Raji (cell line): ENCODE results near the gene HPGDS.

Experiments used
- POLR2A ChIP-seq: IDR thresholded peaks from 2 replicates; pipeline ENCODE4 v1.6.1; 2011; ENCODE audit warnings: low read depth, low read length, control low read depth; ENCODE audit not compliant: insufficient read depth

Gene HPGDS

DNA sequence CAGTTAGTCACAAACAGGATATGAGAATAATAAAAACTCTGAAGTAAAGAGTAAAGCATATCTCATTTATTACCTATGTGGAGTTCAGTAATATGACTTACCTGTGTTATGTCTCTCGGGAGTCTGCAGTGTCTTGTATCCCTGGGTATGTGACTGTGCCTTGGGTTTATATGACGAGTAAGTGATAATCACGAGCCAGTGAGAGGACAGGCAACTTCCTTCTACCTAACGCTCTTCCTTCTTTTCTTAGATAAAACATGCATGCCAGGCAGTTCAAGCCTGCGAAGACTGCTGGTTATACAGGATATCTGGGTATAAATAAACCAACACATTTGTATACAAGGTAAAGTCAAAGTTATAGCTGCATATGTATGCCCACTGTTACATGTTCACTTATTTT is at the start of gene HPGDS:
TSS of gene HPGDS (minus strand) at position 143 of the 400 bp plus-strand sequence. CDS start 8,207 bp downstream, outside the sequence.
- no peak for TF ChIP-seq POLR2A

DNA sequence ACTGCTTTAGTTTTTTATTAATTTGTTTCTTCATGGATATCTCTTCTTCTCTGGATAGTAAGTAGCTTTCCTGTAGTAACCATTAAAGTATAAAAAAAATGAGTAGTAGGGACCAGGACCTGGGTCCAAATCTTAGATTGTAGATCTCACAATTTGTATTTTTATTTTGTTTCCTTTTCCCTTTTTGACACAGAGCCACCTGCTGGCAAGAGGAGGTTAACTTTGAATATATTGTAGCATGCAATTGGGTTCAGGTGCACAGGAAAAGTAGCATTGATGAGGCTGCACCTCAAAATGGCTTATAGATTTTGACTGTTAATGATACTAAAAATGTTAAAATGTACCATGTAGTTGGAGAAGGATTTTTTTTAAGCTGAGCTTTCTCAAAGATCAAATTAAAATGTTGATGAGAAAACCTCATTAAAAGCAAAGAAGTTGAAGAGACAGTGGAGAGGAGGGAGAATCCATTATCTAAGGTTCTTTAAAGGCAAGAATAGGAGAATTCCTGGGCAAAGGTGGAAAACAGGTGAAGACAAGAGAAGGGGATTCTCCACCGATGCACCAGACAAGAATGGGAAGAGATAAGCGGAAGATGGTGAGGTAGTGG is 48.3 kb upstream of the HPGDS start:
- no peak for TF ChIP-seq POLR2A

DNA sequence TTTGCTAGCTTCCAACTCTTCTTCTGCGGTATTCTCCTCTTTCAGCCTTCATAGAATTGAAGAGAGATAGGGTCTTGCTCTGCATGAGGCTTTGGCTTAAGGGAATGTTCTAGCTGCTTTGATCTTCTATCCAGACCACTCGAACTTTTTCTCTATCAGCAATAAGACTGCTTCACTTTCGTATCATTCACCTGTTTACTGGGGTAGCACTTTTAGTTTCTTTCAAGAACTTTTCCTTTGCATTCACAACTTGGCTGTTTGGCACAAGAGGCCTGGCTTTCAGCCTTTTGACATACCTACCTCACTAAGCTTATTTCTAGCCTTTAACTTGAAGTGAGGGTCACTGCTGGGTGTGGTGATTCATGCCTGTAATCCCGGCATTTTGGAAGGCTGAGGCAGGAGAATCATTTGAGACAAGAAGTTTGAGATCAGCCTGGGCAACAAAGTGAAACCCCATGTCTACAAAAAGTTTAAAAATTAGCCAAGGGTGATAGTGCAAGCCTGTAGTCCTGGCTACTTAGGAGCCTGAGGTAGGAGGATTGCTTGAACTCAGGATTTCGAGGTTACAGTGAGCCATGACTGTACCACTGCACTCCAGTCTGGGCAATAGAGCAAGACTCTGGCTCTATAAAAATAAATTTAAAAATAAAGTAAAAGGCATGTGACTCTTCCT is 47.1 kb upstream of the HPGDS start:
- no peak for TF ChIP-seq POLR2A

DNA sequence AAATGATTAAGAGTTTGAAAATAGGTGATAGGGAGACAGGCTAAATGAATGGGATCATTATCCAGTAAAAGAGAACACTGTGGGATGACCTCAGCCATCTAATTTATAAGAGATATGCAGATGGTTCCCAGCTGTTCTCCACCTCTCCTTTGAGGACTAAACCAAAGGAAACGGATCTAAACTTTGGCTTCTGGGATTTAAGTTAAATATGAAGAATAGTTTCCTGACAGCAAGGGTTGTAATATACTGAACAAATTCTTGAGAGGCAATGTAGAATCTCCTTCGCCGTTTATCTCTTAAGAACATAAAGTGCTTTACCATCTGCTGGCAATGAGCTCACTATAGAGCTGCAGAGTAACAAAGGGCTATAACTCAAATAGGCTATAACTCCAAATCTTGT is 35.4 kb upstream of the HPGDS start:
- TF ChIP-seq POLR2A = no peak

GRCh38 chr4:94377294-94377693 is 34.7 kb upstream of the HPGDS start:
- no peak for TF ChIP-seq POLR2A

GRCh38 chr4:94375364-94375763 is 32.7 kb upstream of the HPGDS start:
- no peak for TF ChIP-seq POLR2A

DNA sequence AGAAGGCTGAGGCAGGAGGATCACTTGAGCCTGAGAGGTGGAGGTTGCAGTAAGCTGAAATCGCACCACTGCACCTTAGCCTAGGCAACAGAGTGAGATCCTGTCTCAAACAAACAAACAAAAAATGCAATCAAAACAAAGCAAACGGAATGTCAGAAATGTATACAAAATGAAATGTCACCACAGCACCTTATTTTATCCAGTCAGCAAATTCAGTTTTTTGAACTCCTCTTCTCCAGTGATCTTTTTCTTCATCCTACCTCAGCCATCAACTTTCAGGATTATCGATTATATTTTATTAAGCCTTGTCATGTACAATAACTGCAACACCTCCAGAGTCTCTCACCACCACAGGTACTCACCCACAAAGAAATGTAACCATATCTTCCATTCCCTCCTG is 31.1 kb upstream of the HPGDS start:
- no peak for TF ChIP-seq POLR2A

GRCh38 chr4:94372991-94373390 is 30.4 kb upstream of the HPGDS start:
- no peak for TF ChIP-seq POLR2A

- no peak for TF ChIP-seq POLR2A
Measured at GRCh38 chr4:94372228-94372978, 29.8 kb upstream of the HPGDS start.

DNA sequence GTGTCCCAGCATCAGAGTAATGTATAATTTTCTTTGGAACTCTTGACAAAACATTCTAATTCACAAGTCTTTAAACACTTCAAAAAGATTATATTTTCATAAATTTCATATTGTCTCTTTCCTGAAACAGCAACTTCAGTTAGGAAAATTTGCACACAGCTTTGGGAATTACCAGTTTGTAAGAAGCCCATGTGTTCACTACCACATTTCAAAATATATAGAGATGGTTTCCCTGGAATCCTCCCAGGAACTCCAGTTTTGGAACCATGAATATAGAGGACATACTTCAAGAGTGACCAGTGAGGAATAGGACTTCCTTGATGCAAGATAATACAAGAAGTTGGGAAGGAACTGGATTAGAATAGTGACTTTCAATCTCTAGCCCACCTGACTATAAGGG is 28.7 kb upstream of the HPGDS start:
- TF ChIP-seq POLR2A = no peak

DNA sequence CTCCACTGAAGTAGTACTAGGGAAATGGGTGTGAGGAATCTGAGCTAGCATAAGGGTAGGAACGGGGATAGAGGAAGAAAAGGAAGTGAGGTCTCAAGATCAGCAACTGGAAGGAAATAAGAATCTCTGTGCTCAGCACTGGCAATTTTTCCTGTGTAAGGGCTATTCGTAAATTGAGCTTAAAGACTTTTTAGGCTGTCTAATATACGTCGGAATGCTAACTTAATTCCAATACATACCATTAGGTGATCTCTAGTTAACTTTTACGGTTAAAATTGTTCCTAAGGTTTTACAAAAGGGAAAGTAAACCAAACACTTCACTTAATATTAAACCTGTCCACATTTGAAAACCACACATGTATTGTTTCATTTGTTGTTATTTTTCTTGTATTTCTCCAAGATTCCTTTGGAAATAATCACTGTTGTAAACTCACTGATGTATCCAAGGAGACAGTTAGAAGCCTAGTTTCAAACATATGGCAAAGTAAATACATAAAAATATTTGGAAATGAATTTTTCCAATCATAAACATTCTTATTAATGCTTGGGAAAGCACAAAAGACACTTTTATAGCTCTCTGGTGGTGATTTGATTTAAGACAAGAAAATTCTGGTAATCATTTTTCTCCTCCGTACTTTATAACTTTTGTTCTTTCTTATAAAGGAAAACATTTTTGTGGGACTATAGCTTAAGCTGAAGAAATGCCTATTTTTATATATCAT is 28.1 kb upstream of the HPGDS start:
- no peak for TF ChIP-seq POLR2A

- TF ChIP-seq POLR2A = no peak
Measured at GRCh38 chr4:94369046-94369445, 26.4 kb upstream of the HPGDS start.

DNA sequence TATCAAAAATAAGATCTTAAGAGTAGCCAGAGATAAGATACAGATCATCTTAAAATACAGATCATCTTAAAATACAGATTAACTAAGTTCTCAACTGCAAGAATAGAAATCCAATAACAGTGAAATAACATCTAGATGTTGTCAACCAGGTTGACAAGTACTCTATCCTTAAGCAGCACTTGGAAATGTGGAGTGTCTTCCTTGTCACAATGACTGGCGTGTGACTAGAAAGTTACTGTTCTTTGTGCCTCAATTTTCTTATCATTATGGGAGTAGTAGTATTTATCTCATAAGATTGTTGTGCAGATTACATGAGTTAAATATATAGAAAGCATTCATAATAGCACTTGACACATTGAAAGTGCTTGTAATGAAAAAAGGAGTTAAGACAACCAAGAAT is 25.8 kb upstream of the HPGDS start:
- no peak for TF ChIP-seq POLR2A

- TF ChIP-seq POLR2A = no peak
Measured at GRCh38 chr4:94365304-94365703, 22.7 kb upstream of the HPGDS start.

GRCh38 chr4:94364527-94364926 is 21.9 kb upstream of the HPGDS start:
- TF ChIP-seq POLR2A = no peak
